ENCODE data around the gene SGMS1. TPM values are rescaled to one million over a fixed set of nuclear protein-coding genes. Genes with fewer than 3 reads are reported as not detected.
A peak's percentile ranks its signal among the peaks of the same experiment; 100 is the strongest.

The SGMS1 gene
- total RNA-seq, 5 donors from 2014 or later (not counting 1 experiment from before 2014, with no cell fraction given) = 28.4 to 39.7 (median 32.6) TPM

GRCh38 chr10:50437248-50437647 lies 186.5 kb downstream of the SGMS1 start:
- Histone ChIP-seq H3K4me1 (ENCODE audit: control insufficient read depth in 1 of 2, extremely low read depth in 1 of 2, insufficient read depth in 2 of 2, low read length in 2 of 2) (peaks cover 0 to under 1% of the 10 kb centered on the region in 2 experiments), H3K27me3 (replicated peaks in 1 of 2; ENCODE audit: control insufficient read depth in 2 of 2, extremely low read depth in 1 of 2, insufficient read depth in 2 of 2, low read length in 1 of 2) (no peaks in the 10 kb centered on the region), H3K36me3 (ENCODE audit: control insufficient read depth in 2 of 2, extremely low read depth in 1 of 2, insufficient read depth in 1 of 2, low read length in 1 of 2) (peaks cover 0 to 8% of the 10 kb centered on the region in 2 donors), H3K9me3 (no peaks in the 10 kb centered on the region), H3K4me3 (ENCODE audit: control insufficient read depth in 1 of 2, extremely low read depth in 1 of 2, low read length in 1 of 2) (no peak overlapping the region), H3K27ac (ENCODE audit: low read length) (no peak overlapping the region)
- H3K36me3 Mint-ChIP-seq = peaks cover 41% of the 10 kb centered on the region
- H3K4me3 Mint-ChIP-seq = no peak overlapping the region
- ChIA-PET POLR2A (no interaction called here), CTCF (no interaction called here)
- peaks cover 43 to 51% (median 48%) of the 10 kb centered on the region in 3 donors for H3K4me1 Mint-ChIP-seq
- H3K27me3 Mint-ChIP-seq = no peaks in the 10 kb centered on the region
- H3K9me3 Mint-ChIP-seq = no peaks in the 10 kb centered on the region
- no peak overlapping the region for H3K27ac Mint-ChIP-seq
- DNase-seq = no peak
- ATAC-seq (replicated peaks in 1 of 4) = no peak
- WGBS (ENCODE audit: insufficient coverage) = no CpG with 5 or more reads among the region's 1 CpG

- POLR2A ChIA-PET = no interaction called here
- CTCF ChIA-PET = no interaction called here
- Histone ChIP-seq H3K36me3 (ENCODE audit: control insufficient read depth in 2 of 2, extremely low read depth in 1 of 2, insufficient read depth in 1 of 2, low read length in 1 of 2) (peaks cover 0 to 8% of the 10 kb centered on the region in 2 donors), H3K27ac (ENCODE audit: low read length) (no peak overlapping the region), H3K4me3 (ENCODE audit: control insufficient read depth in 1 of 2, extremely low read depth in 1 of 2, low read length in 1 of 2) (no peak overlapping the region), H3K4me1 (ENCODE audit: control insufficient read depth in 1 of 2, extremely low read depth in 1 of 2, insufficient read depth in 2 of 2, low read length in 2 of 2) (peaks cover 0 to 3% of the 10 kb centered on the region in 2 experiments), H3K9me3 (no peaks in the 10 kb centered on the region), H3K27me3 (replicated peaks in 1 of 2; ENCODE audit: control insufficient read depth in 2 of 2, extremely low read depth in 1 of 2, insufficient read depth in 2 of 2, low read length in 1 of 2) (no peaks in the 10 kb centered on the region)
- Mint-ChIP-seq H3K36me3 (peaks cover 42% of the 10 kb centered on the region), H3K27ac (no peak overlapping the region), H3K4me3 (no peak overlapping the region), H3K9me3 (no peaks in the 10 kb centered on the region), H3K27me3 (no peaks in the 10 kb centered on the region), H3K4me1 (peaks cover 46 to 54% (median 53%) of the 10 kb centered on the region in 3 donors)
- no CpG with 5 or more reads among the region's 4 CpGs for WGBS (ENCODE audit: insufficient coverage)
- no peak for ATAC-seq (replicated peaks in 1 of 4)
- no peak for DNase-seq
These were observed 187.0 kb downstream of the SGMS1 start for GRCh38 chr10:50436805-50437204.

- Histone ChIP-seq H3K36me3 (ENCODE audit: control insufficient read depth in 2 of 2, extremely low read depth in 1 of 2, insufficient read depth in 1 of 2, low read length in 1 of 2) (no peaks in the 10 kb centered on the region), H3K9me3 (no peaks in the 10 kb centered on the region), H3K4me1 (ENCODE audit: control insufficient read depth in 1 of 2, extremely low read depth in 1 of 2, insufficient read depth in 2 of 2, low read length in 2 of 2) (peaks cover 0 to 3% of the 10 kb centered on the region in 2 experiments), H3K27me3 (replicated peaks in 1 of 2; ENCODE audit: control insufficient read depth in 2 of 2, extremely low read depth in 1 of 2, insufficient read depth in 2 of 2, low read length in 1 of 2) (no peaks in the 10 kb centered on the region), H3K27ac (ENCODE audit: low read length) (no peak overlapping the region), H3K4me3 (ENCODE audit: control insufficient read depth in 1 of 2, extremely low read depth in 1 of 2, low read length in 1 of 2) (no peak overlapping the region)
- ATAC-seq (replicated peaks in 1 of 4) (no peak), DNase-seq (no peak)
- Mint-ChIP-seq H3K36me3 (peaks cover 39% of the 10 kb centered on the region), H3K27ac (peak overlapping the region in 1 of 2 donors; percentile 63), H3K27me3 (no peaks in the 10 kb centered on the region), H3K9me3 (no peaks in the 10 kb centered on the region), H3K4me3 (no peak overlapping the region), H3K4me1 (peaks cover 40 to 44% (median 42%) of the 10 kb centered on the region in 3 donors)
- ChIA-PET CTCF (no interaction called here), POLR2A (no interaction called here)
- WGBS (ENCODE audit: insufficient coverage) = no CpG with 5 or more reads among the region's 1 CpG
These were observed 191.3 kb downstream of the SGMS1 start for GRCh38 chr10:50432211-50433009.

- CTCF ChIA-PET = no interaction called here
- H3K4me3 Mint-ChIP-seq = peak overlapping the region in 1 of 3 donors; percentile 9
- Histone ChIP-seq H3K27ac (ENCODE audit: low read length) (peak overlapping the region; percentile 49), H3K4me1 (ENCODE audit: control insufficient read depth in 1 of 2, extremely low read depth in 1 of 2, insufficient read depth in 2 of 2, low read length in 2 of 2) (peaks cover 0 to 3% of the 10 kb centered on the region in 2 experiments), H3K36me3 (ENCODE audit: control insufficient read depth in 2 of 2, extremely low read depth in 1 of 2, insufficient read depth in 1 of 2, low read length in 1 of 2) (no peaks in the 10 kb centered on the region), H3K4me3 (ENCODE audit: control insufficient read depth in 1 of 2, extremely low read depth in 1 of 2, low read length in 1 of 2) (no peak overlapping the region), H3K9me3 (no peaks in the 10 kb centered on the region), H3K27me3 (replicated peaks in 1 of 2; ENCODE audit: control insufficient read depth in 2 of 2, extremely low read depth in 1 of 2, insufficient read depth in 2 of 2, low read length in 1 of 2) (no peaks in the 10 kb centered on the region)
- WGBS (ENCODE audit: insufficient coverage) = 19% methylated on average over 2 of the region's 3 CpGs
- peak overlapping the region; percentile 19 to 67 for H3K27ac Mint-ChIP-seq
- ATAC-seq (replicated peaks in 1 of 4) = peak in 2 of 4 experiments; percentile 39 to 45
- peaks cover 37 to 40% (median 40%) of the 10 kb centered on the region in 3 donors for H3K4me1 Mint-ChIP-seq
- H3K36me3 Mint-ChIP-seq = peaks cover 40% of the 10 kb centered on the region
- POLR2A ChIA-PET = no interaction called here
- peak in 1 of 35 experiments; percentile 14 for DNase-seq
- H3K27me3 Mint-ChIP-seq = no peaks in the 10 kb centered on the region
- no peaks in the 10 kb centered on the region for H3K9me3 Mint-ChIP-seq
These were observed 192.0 kb downstream of the SGMS1 start for GRCh38 chr10:50431791-50432190.

- ATAC-seq (replicated peaks in 1 of 4) (no peak), DNase-seq (no peak)
- no peaks in the 10 kb centered on the region for H3K9me3 Mint-ChIP-seq
- H3K4me3 ChIP-seq (ENCODE audit: control insufficient read depth in 1 of 2, extremely low read depth in 1 of 2, low read length in 1 of 2) = no peak overlapping the region
- CTCF ChIA-PET = no interaction called here
- peak overlapping the region; percentile 49 for H3K27ac ChIP-seq (ENCODE audit: low read length)
- peak overlapping the region in 1 of 2 donors; percentile 67 for H3K27ac Mint-ChIP-seq
- no CpG with 5 or more reads among the region's 4 CpGs for WGBS (ENCODE audit: insufficient coverage)
- POLR2A ChIA-PET = no interaction called here
- peaks cover 0 to 3% of the 10 kb centered on the region in 2 experiments for H3K4me1 ChIP-seq (ENCODE audit: control insufficient read depth in 1 of 2, extremely low read depth in 1 of 2, insufficient read depth in 2 of 2, low read length in 2 of 2)
- H3K27me3 Mint-ChIP-seq = no peaks in the 10 kb centered on the region
- H3K4me3 Mint-ChIP-seq = no peak overlapping the region
- H3K36me3 ChIP-seq (ENCODE audit: control insufficient read depth in 2 of 2, extremely low read depth in 1 of 2, insufficient read depth in 1 of 2, low read length in 1 of 2) = no peaks in the 10 kb centered on the region
- H3K9me3 ChIP-seq = no peaks in the 10 kb centered on the region
- peaks cover 41 to 45% (median 42%) of the 10 kb centered on the region in 3 donors for H3K4me1 Mint-ChIP-seq
- H3K27me3 ChIP-seq (replicated peaks in 1 of 2; ENCODE audit: control insufficient read depth in 2 of 2, extremely low read depth in 1 of 2, insufficient read depth in 2 of 2, low read length in 1 of 2) = no peaks in the 10 kb centered on the region
- H3K36me3 Mint-ChIP-seq = peaks cover 45% of the 10 kb centered on the region
These were observed 192.6 kb downstream of the SGMS1 start for GRCh38 chr10:50431133-50431532.

- ChIA-PET POLR2A (no interaction called here), CTCF (interaction anchor here in 1 of 2 donors (0.8 kb wide), 1 partner anchor 10 kb away, joined by 3 read pairs; no protein-coding TSS in a partner anchor)
- Histone ChIP-seq H3K36me3 (ENCODE audit: control insufficient read depth in 2 of 2, extremely low read depth in 1 of 2, insufficient read depth in 1 of 2, low read length in 1 of 2) (no peaks in the 10 kb centered on the region), H3K27ac (ENCODE audit: low read length) (no peak overlapping the region), H3K9me3 (no peaks in the 10 kb centered on the region), H3K4me3 (ENCODE audit: control insufficient read depth in 1 of 2, extremely low read depth in 1 of 2, low read length in 1 of 2) (no peak overlapping the region), H3K4me1 (ENCODE audit: control insufficient read depth in 1 of 2, extremely low read depth in 1 of 2, insufficient read depth in 2 of 2, low read length in 2 of 2) (no peaks in the 10 kb centered on the region), H3K27me3 (replicated peaks in 1 of 2; ENCODE audit: control insufficient read depth in 2 of 2, extremely low read depth in 1 of 2, insufficient read depth in 2 of 2, low read length in 1 of 2) (no peaks in the 10 kb centered on the region)
- Mint-ChIP-seq H3K27me3 (no peaks in the 10 kb centered on the region), H3K27ac (no peak overlapping the region), H3K9me3 (peaks cover 0 to 3% (median 0%) of the 10 kb centered on the region in 3 donors), H3K4me1 (peaks cover 21 to 25% (median 22%) of the 10 kb centered on the region in 3 donors), H3K36me3 (peaks cover 36% of the 10 kb centered on the region), H3K4me3 (no peak overlapping the region)
- no peak for DNase-seq
- WGBS (ENCODE audit: insufficient coverage) = 80% methylated on average over 1 of the region's 1 CpG
- ATAC-seq (replicated peaks in 1 of 4) = no peak
These were observed 197.3 kb downstream of the SGMS1 start for GRCh38 chr10:50426485-50426884.
